GM21423 (cell line): ENCODE measurements around the gene OR7G2.

Experiments used
- ATAC-seq: cut with Tn5 transposase; IDR thresholded peaks from one replicate; pipeline ENCODE4 v1.9.1; 2021; ENCODE audit warnings: mild to moderate bottlenecking, moderate library complexity; ENCODE audit not compliant: unreplicated experiment

Gene OR7G2

DNA sequence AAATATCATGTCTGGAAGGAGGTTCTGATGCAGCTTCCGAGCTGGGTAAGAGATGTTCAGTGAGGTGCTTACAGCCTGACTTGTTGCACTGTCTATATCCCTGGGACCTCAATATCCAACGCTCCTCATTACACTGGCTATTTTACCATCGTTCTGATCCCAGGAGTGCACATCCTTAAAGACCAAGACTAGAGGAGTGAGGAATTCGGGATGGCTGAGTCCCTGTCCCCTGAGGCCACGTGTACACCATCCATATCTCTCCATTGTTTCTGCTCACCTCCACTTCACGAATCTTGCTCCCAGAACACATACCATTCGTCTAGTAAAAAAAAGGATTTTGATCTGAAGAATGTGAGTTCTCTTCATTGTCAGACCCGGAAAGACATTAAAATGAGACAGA lies at the start of gene OR7G2:
OR7G2 (minus strand) TSS at position 101 of the 400 bp plus-strand sequence. CDS start 4,232 bp downstream, outside the sequence.
- ATAC-seq: no peak

DNA sequence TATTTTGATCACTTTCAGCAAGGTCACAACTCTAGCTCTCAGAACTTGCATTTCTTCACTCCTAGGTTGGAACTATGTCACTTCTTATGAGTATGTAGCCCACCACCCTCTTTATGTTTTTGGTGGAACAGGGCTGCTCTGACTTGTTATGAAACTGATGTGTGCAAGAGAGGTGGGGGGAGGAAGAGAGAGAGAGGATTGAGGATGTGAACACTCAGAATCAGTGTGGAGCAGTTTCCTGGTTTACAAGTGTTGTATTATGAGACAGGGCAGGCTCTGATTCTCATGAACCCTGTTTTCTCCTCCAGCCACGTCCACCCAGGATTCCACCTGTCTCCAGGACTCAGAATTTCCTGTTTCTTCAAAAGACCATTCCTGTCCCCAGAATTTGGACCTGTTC lies 49.0 kb upstream of the OR7G2 start:
- ATAC-seq: no peak

DNA sequence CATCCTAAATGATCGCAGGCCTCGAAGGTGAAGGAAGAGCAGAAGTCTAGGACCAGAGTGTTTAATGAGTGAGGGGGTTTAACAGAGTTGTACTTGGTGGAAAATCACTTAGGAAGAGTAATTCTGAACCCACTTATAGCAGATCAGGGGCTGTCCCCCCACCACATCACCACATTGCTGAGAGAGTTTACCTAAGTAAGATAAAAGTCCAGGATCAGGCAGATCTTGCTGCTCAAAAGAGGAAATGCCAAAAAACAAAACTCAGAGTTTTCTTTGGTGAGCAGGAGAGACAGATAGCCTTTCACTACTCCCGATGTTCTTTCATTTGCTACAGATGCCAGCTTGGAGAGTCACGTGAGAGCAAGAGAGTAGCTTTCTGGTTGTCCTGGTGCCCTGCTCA lies 48.3 kb upstream of the OR7G2 start:
- no peak for ATAC-seq

DNA sequence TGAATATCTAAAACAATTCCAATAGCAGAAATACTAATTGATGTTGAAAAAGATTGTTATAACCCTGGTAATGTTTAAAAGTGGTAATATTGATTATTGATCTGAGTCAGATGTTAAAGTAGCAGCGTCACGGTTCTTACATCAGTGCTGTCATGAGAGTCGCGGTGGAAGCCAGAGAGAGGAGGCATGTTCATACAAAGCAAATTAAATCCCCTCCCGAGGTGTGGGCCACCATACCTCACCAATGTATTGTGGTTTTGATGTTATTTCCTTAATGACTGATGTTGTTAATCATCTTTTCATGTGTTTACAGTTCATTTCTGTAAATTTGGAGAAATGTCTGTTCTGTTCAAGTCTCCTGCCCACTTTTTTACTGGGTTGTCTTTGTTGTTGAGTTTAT lies 44.1 kb upstream of the OR7G2 start:
- no peak for ATAC-seq

DNA sequence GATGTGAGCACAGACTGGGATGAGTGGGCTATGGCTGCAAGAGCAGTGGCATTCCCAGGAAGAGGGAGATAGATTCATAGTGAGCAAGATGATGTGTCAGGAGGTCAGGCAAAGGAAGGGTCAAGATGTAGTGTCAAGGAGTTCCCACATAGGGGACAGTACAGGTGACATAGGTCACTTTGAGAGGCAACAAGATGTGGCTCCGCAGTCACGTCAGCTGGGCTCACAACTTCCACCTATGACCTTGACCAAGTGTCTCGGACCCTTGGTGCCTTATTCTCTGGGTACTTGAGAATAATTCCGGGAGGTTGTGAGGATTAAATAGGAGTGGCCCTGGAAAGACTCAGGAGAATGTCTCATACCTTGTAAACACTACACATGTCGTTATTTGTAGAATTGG lies 43.4 kb upstream of the OR7G2 start:
- ATAC-seq: no peak

DNA sequence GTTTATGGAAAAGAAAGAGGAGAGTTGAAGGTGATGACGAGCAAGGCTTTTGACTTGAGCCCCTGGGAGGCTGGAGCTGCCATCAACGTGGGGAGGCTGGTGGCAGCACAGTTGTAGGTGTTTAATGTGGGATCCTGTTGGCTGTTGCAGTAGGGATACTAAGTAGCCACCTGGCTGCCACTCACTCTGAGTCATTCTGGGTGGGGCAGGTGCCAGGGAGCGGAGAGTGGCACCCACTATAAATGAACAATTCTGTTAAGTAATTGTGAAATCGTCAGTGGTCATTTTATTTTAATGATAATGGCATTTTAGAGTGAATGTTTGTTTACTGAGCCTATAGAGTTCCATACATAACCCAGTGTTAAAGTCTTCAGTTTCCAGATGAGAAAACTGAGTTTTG lies 42.7 kb upstream of the OR7G2 start:
- no peak for ATAC-seq

DNA sequence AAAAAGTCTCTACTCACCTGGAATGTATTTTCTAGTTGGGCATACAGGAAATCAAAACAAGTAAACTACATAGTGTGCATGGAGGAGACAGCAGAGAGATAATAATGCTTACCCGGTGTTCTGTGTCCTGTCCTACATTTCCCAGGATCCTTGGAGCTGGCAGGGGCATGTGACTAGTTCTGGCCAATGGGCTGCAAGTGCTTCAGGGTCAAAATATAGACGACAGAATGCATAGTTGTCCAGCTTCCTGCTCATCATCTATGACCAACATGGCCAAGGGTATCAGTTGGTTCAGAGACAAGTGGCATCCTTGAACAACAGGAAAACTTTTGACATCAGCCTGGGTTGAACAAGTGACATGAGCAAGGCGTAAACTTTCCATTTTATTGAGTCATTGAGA lies 41.4 kb upstream of the OR7G2 start:
- ATAC-seq: no peak

DNA sequence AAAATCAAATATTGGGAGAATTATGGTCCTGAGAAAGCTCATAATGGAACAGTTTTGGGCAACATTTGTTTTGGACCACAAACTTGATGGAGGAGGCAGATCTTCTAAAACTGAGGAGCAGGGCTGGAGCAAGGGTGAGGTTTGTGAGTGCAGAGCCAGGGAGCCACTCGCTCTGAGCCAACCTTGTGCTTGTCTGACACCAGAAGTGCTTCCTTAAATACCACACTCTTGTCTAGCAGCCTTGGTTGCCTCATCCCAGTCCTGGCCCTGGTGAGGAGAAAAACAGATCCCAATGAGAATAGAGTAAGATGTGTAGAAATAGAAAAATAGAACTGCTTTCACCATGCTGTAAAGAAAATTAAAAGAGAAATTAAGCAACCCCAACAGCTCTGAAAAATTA lies 39.6 kb upstream of the OR7G2 start:
- no peak for ATAC-seq

DNA sequence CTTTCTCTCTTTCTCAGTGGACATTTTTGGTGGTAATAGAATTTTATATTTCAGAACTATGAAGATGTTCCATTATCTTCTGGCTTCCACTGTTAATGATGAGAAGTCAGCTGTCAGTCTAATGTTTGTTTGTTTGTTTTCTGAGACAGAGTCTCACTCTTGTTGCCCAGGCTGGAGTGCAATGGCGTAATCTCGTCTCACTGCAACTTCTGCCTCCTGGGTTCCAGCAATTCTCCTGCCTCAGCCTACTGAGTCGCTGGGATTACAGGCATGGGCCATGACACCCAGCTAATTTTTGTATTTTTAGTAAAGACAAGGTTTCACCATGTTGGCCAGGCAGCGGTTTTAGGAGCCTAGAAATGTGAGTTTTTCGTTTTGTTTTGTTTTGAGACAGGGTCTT lies 37.6 kb upstream of the OR7G2 start:
- ATAC-seq: no peak

DNA sequence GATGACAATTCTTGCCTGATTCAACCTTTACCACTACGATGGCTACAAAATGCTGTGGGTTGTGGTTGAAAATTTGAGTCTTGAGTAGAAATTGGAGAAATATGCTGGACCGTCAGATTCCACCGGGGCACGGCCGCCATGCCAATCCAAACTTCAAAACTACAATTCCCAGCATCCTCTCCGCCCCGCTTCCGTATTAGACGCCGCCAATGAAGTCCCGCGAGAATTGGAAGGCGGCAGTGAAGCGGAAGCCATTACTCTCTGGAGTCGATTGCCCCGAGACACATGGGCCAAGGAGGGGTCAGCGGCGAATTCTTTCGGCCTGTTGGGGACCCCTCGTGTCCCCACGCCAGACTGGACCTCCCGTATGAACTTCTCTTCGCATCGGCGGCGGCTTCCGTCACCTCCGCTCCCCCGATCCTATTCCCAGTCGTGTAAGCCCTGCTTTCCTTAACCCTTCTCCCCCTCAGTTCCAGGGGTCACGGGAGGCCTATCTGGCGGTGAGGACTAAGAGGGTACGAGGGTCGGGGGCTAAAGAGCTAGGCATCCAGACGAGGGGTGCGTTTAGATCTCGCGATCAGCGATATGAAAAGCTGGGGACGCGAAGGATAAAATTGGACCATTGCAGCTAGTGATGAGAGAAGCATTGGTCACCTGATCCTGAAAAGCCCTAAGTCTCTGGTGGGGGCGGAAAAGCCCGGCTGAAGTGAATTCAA lies 33.0 kb upstream of the OR7G2 start, which contains the start of gene ZNF317:
ZNF317 (plus strand) TSS at position 239 of the 716 bp plus-strand sequence. CDS start 15,620 bp downstream, outside the sequence.
- ATAC-seq: peak; percentile 96

DNA sequence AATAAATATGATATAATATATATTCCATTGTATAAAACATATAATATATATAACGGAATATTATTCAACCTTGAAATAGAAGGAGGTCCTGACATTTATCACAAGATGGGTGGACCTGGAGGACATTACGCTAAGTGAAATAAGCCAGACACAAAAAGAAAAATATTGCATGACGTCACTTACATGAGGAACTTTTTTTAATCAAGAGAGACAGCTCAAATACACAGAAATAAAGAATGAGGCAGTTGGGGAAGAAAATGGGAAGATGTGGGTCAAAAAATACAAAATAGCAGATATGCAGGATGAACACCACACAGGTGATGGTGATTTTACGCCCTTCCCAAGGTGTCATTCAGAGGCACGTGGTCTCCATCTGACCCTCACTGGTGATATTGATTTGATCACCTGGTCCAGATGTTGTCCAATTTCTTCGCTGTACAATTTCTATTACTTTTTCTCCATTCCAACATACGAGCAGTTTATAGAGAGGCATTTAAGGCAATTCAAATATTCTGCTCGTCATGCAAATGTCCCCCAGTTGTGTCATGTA lies 32.4 kb upstream of the OR7G2 start:
- ATAC-seq: peak; percentile 11

DNA sequence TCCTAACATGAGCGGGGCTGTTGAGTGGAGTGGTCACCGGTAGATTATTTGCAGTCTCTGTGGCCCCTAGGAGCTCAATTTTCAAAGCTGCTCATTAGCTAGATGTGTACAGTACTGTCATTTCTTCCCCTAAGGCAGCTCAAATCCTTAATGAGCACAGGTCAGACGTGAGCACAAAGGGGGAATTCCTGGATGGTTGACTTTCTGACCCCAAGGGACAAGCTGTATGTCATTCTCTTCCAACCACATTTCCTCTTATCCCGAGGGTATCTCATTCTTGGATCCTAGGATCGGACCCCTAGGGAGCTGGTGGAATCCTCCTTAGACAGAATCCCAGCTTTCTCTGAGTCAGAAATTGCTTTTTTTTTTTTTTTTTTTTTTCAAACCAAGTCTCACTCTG lies 25.1 kb upstream of the OR7G2 start:
- ATAC-seq: no peak

DNA sequence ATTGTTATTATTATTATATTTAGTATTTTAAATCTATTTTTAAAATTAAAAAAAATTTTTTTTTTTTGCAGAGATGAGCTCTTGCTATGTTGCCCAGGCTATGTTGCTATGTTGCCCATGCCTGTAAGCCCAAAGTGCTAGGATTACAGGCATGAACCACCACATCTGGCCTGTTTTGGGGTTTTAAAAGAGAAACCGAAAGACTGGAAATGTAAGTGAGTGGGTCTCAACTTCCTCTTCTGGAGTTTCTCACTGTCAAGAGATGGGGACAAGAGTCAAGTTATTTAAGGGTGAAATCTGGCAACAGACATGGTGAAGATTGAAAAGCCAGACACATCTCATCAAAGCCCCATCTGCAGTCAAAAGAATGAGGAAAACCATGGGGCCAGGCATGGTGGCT lies 23.7 kb upstream of the OR7G2 start:
- no peak for ATAC-seq

DNA sequence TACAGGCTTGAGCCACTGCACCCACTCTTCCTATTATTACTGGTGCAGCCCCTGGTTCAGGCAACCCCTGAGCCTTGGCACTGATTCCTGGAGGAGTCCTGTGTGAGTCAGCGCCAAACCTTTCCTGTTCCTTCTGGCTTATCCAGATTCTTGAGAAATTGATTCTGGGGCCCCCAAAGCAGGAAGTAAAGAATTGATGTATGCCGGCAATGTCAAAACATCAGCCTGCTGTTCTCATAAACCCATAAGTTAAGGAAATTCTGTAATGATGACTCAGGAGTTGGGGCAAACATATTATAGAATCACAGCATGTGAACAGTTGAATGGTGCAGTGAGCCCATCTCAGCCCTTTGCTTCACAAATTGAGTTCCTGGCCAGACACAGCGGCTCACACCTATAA lies 20.9 kb upstream of the OR7G2 start:
- no peak for ATAC-seq

DNA sequence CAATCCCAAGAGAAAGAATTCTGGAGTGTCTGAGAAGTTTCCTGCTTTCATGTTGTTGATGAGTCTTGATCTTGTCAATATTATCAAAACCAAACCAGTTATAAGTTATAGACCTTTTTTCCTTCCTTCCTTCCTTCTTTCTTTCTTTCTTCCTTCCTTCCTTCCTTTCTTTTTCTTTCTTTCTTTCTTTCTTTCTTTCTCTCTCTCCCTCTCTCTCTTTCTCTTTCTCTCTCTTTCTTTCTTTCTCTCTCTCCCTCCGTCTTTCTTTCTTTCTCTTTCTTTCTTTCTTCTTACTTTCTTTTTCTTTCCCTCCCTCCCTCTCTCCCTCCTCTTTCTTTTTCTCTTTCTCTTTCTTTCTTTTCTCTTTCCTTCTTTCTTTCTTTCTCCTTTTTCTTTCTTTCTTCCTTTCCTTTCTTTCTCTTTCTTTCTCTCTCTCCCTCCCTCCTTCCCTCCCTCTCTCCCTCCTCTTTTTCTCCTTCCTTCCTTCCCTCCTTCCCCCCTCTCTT lies 19.7 kb upstream of the OR7G2 start, which contains the start of gene OR7G3:
OR7G3 (minus strand) TSS at position 51 of the 506 bp plus-strand sequence; CDS start at position 51, 0 bp downstream.
- no peak for ATAC-seq

DNA sequence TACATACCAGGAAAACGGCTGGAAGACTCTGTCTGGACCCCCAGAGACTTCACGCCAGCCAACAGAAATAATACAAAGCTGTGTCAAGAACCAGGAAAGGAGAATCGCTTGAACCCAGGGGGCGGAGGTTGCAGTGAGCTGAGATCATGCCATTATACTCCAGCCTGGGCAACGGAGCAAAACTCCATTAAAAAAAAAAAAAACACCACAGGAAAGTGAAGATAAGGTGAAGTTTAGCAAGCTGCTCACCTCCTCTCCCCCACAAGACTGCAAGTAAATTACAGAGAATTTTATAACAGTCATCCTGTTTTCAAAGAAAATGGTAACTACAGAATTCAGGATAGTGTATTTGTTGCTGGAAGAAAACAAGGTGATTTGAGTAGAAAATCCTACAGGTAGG lies 9.3 kb upstream of the OR7G2 start:
- ATAC-seq: no peak

DNA sequence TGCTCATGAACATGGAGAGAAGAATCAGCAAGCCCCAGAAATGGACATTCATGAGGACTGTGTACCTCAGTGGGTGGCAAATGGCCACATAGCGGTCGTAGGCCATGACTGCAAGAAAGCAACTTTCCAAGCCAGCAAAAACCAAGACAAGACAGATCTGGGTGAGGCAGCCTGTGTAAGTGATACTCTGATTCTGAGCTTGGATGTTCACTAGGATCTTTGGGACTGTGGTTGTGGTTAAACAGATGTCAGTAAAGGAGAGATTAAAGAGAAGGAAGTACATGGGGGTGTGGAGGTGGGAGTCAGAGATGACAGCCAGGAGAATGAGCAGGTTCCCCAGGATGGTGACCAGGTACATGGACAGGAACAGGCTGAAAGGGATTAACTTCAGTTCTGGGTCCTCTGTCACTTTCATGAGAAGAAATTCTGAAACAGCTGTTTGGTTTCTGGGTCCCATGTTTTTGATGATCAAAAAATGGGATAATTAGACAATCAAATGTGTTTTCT lies 8.1 kb upstream of the OR7G2 start, which contains the start of gene OR7G1:
OR7G1 (minus strand) TSS at position 457 of the 507 bp plus-strand sequence; CDS start at position 457, 0 bp downstream.
- no peak for ATAC-seq

DNA sequence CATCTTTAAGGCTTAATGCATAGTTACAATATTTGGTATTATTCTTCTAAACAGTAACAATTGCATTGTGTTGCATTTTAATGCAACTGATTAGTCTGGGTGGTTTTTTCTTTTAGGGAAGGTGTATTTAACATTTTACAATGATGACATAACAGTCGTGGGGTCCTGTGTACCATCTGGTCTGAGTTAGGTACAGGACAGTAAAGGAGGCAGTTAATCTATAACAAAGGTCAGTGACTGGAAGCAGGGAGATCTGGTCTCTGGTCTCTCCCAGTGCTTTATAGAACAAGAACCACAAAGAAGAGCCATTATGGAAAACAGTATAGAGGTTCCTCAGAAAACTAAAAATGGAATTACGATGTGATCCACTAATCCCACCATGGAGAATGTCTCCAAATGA lies 2.7 kb upstream of the OR7G2 start:
- no peak for ATAC-seq

DNA sequence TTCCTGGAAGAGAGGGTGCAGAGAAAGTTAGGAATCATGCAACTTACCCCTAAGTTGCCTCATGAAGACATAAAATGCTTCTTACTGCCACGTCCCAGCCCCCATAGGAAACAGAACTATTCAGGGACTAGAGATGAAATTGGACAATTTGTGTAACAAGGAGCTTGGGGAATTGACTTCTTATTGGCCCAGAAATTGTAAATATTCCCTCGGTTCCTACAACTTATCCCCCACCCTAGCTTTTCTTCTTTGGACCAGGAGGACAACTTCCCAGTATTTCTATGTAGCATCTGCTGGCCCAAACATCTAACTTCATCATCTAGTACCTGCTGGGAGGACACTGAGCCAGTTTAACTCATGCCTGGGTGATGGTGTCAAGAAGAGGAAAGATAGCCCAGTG lies 20.5 kb downstream of the OR7G2 start, which contains the start of gene OR1M1:
OR1M1 (plus strand) TSS at position 301 of the 400 bp plus-strand sequence. CDS start 6,184 bp downstream, outside the sequence.
- ATAC-seq: no peak

DNA sequence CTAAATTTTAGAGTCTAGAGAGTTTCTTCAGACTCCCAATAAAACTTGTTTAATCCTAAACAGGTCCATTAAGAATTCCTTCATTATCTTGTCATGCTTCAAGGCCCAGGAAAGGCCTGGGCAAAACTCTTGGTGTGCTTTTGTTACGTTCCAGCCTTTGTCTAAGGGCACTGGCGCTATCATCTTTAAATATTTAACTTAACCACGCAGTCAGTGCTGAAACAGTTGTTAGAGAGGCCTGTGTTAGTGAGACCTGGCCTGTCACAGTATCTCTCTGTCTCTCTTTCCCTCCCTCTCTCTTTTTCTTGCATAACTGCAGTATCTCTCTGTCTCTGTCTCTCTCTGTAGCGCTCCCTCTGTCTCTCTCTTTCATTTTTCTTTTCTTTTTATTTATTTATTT lies 28.6 kb downstream of the OR7G2 start:
- no peak for ATAC-seq

DNA sequence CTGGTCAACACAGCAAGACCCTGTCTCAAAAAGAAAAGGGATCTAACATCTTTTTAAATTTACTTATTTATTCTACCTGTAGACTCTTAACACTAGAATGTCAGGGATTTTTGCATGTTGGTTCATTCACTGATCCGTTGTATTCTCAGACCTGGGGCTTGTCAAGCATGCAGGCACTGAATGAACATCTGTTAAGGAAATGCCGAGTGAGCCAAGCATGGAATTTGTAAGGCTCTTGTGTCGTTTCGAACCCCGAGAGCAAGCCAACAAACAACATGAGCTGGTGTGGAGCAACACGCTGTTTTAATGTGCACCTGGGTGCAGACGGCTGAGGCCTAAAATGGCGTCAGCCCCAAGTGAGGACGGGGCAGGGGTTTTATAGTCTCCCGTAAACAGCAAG lies 30.4 kb downstream of the OR7G2 start:
- ATAC-seq: no peak
